Kidney epithelial cell (primary cell): ENCODE data around the gene CFAP44. TPM values are rescaled to one million over a fixed set of nuclear protein-coding genes. Genes with fewer than 3 reads are reported as not detected.

Experiments
- DNase-seq: peaks from one replicate; pipeline ENCODE4 v3.0.0-alpha.2; 2010; ENCODE audit warnings: low read depth
- H3K27me3 ChIP-seq: 2 replicates; pipeline ENCODE4 v1.6.0; 2011; ENCODE audit warnings: low read length; ENCODE audit not compliant: control insufficient read depth, insufficient read depth
- H3K36me3 ChIP-seq: 2 replicates; pipeline ENCODE4 v1.5.1; 2011; ENCODE audit warnings: low read length; ENCODE audit not compliant: control insufficient read depth, insufficient read depth
- H3K4me3 ChIP-seq: 2 replicates; pipeline ENCODE4 v1.5.1; 2011; ENCODE audit warnings: low read depth, mild to moderate bottlenecking, control low read depth, low read length
- total RNA-seq: library from RNA; depleted of rRNA; stranded (reverse); fragments of >200 nt; gene quantifications from 2 replicates; pipeline ENCODE4 v1.2.3, GENCODE V29; 2015
- TF ChIP-seq, protein P1 (sequence below): IDR thresholded peaks from 2 replicates; pipeline ENCODE4 v1.5.1; 2011; ENCODE audit warnings: mild to moderate bottlenecking, moderate library complexity, low read length, control low read depth, inconsistent platforms; ENCODE audit not compliant: insufficient read depth, poor library complexity, severe bottlenecking

The CFAP44 gene
- total RNA-seq, 1 donor from 2014 or later: 9.9 TPM

DNA sequence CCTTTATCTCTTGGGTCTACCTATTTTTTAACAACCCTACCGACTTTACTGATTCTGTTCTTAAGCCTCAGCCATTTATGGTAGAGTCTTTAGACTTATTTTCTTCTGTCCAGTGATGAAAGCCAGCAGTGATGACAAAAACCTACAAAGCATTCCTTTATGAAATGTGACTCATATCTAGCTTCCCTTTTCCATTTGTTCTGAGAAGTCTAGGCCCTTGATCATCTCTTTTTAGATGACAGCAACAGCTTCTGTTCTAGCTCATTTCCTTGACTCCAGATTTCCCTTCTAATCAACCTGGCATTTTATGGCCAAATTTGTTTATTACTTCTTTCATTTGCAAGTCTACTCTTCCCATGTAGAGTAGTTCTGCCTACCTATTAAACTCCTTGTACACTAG lies 36.1 kb downstream of the CFAP44 start:
- no peaks in the 10 kb centered on the region for H3K36me3 ChIP-seq
- H3K27me3 ChIP-seq: no peaks in the 10 kb centered on the region
- no peak overlapping the region for H3K4me3 ChIP-seq
- TF ChIP-seq, protein P1, sequence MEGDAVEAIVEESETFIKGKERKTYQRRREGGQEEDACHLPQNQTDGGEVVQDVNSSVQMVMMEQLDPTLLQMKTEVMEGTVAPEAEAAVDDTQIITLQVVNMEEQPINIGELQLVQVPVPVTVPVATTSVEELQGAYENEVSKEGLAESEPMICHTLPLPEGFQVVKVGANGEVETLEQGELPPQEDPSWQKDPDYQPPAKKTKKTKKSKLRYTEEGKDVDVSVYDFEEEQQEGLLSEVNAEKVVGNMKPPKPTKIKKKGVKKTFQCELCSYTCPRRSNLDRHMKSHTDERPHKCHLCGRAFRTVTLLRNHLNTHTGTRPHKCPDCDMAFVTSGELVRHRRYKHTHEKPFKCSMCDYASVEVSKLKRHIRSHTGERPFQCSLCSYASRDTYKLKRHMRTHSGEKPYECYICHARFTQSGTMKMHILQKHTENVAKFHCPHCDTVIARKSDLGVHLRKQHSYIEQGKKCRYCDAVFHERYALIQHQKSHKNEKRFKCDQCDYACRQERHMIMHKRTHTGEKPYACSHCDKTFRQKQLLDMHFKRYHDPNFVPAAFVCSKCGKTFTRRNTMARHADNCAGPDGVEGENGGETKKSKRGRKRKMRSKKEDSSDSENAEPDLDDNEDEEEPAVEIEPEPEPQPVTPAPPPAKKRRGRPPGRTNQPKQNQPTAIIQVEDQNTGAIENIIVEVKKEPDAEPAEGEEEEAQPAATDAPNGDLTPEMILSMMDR: no peak
- no peak for DNase-seq

DNA sequence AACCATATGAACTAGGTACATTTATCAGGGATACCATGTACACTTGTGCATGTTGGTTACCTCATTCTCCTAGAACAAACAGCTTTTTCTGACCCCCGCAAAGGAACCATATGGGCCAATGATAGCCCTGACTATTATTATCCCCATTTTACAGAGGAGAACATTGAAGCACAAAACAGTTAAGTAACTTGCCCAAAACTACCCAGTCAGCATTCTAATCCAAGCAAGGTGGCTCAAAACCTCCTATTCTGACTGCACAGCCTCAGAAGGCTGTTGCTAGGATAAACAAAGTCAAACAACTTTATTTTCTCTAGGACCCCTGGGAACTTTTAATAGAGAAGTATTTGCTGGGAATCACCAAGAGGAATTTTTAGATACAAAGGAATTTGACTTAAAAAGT lies 36.7 kb downstream of the CFAP44 start:
- TF ChIP-seq, protein P1: no peak
- DNase-seq: no peak
- no peaks in the 10 kb centered on the region for H3K27me3 ChIP-seq
- no peak overlapping the region for H3K4me3 ChIP-seq
- H3K36me3 ChIP-seq: no peaks in the 10 kb centered on the region

Other genes starting within 250 kb of the CFAP44 start
- gene BOC, start 229.9 kb downstream of the CFAP44 start, total RNA-seq: 3.4 and 4.7 TPM in 2 replicates
- gene SPICE1, start 73.7 kb upstream of the CFAP44 start, total RNA-seq: 14.5 and 15.2 TPM in 2 replicates
- gene SIDT1, start 91.1 kb upstream of the CFAP44 start, total RNA-seq: 0.04 and 0.14 TPM in 2 replicates